Measurements from ENCODE around the gene CHST13.

CHST13 gene

GRCh38 chr3:126510308-126510910, 13.5 kb upstream of the CHST13 start:
- no peaks in the 10 kb centered on the region for H3K9me3 Mint-ChIP-seq
- H3K4me3 Mint-ChIP-seq, result no peak overlapping the region
- no peaks in the 10 kb centered on the region for H3K36me3 Mint-ChIP-seq (ENCODE audit: low read depth)
- no peak for TF ChIP-seq CTCF (IDR thresholded peaks at IDR 0.05; ENCODE audit: unreplicated experiment in 3 of 3)
- no peak overlapping the region for H3K27ac Mint-ChIP-seq
- no peaks in the 10 kb centered on the region for H3K4me1 Mint-ChIP-seq
- peaks cover 13% of the 10 kb centered on the region for H3K27me3 Mint-ChIP-seq (ENCODE audit: low read depth)

- Mint-ChIP-seq H3K36me3 (ENCODE audit: low read depth) (no peaks in the 10 kb centered on the region), H3K27ac (no peak overlapping the region), H3K4me3 (no peak overlapping the region), H3K27me3 (ENCODE audit: low read depth) (peaks cover 13% of the 10 kb centered on the region), H3K4me1 (no peaks in the 10 kb centered on the region), H3K9me3 (no peaks in the 10 kb centered on the region)
- TF ChIP-seq CTCF (IDR thresholded peaks at IDR 0.05; ENCODE audit: unreplicated experiment in 3 of 3), result no peak
These were observed 12.7 kb upstream of the CHST13 start for GRCh38 chr3:126511291-126511690.

GRCh38 chr3:126512026-126512425, 11.9 kb upstream of the CHST13 start:
- no peak for TF ChIP-seq CTCF (IDR thresholded peaks at IDR 0.05; ENCODE audit: unreplicated experiment in 3 of 3)
- H3K36me3 Mint-ChIP-seq (ENCODE audit: low read depth), result no peaks in the 10 kb centered on the region
- H3K4me1 Mint-ChIP-seq, result no peaks in the 10 kb centered on the region
- H3K9me3 Mint-ChIP-seq, result no peaks in the 10 kb centered on the region
- H3K27ac Mint-ChIP-seq, result no peak overlapping the region
- H3K27me3 Mint-ChIP-seq (ENCODE audit: low read depth), result peaks cover 16% of the 10 kb centered on the region
- H3K4me3 Mint-ChIP-seq, result no peak overlapping the region

GRCh38 chr3:126512916-126513650, 10.9 kb upstream of the CHST13 start:
- H3K27me3 Mint-ChIP-seq (ENCODE audit: low read depth), result peaks cover 17% of the 10 kb centered on the region
- no peaks in the 10 kb centered on the region for H3K36me3 Mint-ChIP-seq (ENCODE audit: low read depth)
- H3K27ac Mint-ChIP-seq, result no peak overlapping the region
- H3K9me3 Mint-ChIP-seq, result no peaks in the 10 kb centered on the region
- TF ChIP-seq CTCF (IDR thresholded peaks at IDR 0.05; ENCODE audit: unreplicated experiment in 3 of 3), result no peak
- H3K4me1 Mint-ChIP-seq, result no peaks in the 10 kb centered on the region
- no peak overlapping the region for H3K4me3 Mint-ChIP-seq

- no peaks in the 10 kb centered on the region for H3K36me3 Mint-ChIP-seq (ENCODE audit: low read depth)
- H3K4me1 Mint-ChIP-seq, result no peaks in the 10 kb centered on the region
- H3K9me3 Mint-ChIP-seq, result no peaks in the 10 kb centered on the region
- no peak overlapping the region for H3K27ac Mint-ChIP-seq
- no peak for TF ChIP-seq CTCF (IDR thresholded peaks at IDR 0.05; ENCODE audit: unreplicated experiment in 3 of 3)
- H3K4me3 Mint-ChIP-seq, result no peak overlapping the region
- H3K27me3 Mint-ChIP-seq (ENCODE audit: low read depth), result peaks cover 17% of the 10 kb centered on the region
These were observed 9.8 kb upstream of the CHST13 start for GRCh38 chr3:126514161-126514560.
